HTR-8/SVneo (cell line): ENCODE measurements around the gene BHLHE41.

ENCODE experiments used
- DNase-seq: peaks from one replicate; pipeline ENCODE4 v3.0.0; 2011; ENCODE audit warnings: low spot score, mixed read lengths; ENCODE audit not compliant: insufficient read length
- FAIRE-seq: peaks from 2 replicates; lab custom pipeline; 2011; peaks lifted over from hg19 to GRCh38; lab: Jason Lieb, UNC

The BHLHE41 gene

GRCh38 chr12:26135571-26135970, 10.7 kb upstream of the BHLHE41 start:
- DNase-seq (no peak), FAIRE-seq (no peak)

DNA sequence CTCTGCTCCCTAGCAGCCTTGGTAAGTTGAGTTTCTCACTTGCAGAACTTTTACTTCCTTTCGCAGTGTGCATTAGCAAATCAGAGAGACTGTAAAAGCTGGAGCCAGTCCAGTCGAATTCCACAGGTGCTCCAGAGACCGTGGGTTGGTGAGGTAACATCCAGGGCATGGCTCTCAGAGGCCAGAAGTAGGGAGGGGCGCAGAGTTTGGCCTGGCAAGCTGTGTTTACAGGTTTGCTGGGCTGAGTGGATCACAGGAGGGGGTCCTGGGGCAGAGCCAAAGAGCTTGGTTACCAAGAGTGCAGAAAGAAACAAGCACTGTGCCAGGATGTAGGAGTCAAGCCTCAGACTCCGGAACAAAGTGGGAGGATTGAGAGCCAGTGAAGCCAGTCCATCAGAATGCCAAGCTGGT, 10.2 kb upstream of the BHLHE41 start:
- no peak for DNase-seq
- peak; percentile 23 for FAIRE-seq

GRCh38 chr12:26134540-26134939, 9.7 kb upstream of the BHLHE41 start:
- no peak for FAIRE-seq

DNA sequence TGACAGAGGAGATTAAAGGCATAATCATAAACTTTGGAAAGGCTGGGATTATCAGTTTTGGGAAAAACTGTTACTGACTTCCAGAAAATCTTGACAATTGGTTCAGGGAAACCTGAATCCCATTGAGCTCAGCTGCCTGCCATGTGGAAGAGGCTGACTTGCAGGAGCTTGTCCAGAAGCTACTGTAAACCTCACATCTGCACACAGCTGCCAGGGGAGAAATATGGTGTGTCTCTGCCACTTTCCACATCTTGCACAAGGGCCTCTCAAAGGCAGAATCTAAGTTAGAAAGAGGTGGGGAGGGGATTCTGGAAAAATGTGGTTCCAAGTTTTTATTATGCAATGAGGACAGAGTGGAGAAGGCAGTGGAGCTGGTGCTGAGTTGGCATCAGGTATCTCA, 8.7 kb upstream of the BHLHE41 start:
- DNase-seq: no peak
- no peak for FAIRE-seq

More at GRCh38 chr12:26134540-26134939, 9.7 kb upstream of the BHLHE41 start:
- no peak for DNase-seq

GRCh38 chr12:26132866-26133265, 8.0 kb upstream of the BHLHE41 start:
- FAIRE-seq: no peak
- no peak for DNase-seq

DNA sequence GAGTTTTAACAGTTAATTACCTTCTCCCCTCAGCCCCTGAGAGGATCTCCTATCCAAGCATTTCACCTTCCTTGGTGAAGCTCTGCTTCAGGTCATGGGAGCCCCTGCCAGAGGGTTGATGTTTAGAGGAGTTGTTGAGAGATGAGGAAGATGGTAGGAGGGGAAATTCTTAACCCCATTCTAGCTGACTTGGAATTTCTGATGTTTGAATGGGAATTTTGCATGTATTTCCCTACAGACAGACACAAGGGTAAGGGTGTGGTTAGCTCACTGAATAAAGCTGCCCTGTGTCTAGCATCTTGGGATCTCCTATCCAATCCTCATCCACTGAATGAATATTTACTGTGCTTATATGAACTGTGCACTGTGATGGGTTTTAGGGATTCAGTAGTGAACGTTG, 7.1 kb upstream of the BHLHE41 start:
- DNase-seq (no peak), FAIRE-seq (no peak)

DNA sequence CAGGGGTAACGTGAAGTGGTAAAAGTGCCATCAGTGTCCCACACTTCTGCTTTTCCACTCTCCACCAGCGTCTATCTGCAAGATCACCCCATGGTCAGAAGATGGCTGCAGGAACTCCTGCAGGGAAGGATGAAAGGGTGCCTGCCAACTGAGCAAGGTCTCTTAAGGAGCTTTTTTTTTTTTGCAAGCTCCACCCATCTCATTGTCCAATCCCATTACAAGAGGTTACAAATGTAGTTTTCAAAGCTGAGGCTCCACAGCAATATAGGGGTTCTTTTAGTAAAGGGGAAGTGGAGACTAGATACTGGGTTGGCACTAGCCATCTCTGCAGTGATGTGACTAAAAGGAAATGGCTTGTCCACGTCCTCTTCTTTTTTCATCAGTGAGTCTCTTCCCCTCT, 5.9 kb upstream of the BHLHE41 start:
- DNase-seq: no peak
- FAIRE-seq: no peak

DNA sequence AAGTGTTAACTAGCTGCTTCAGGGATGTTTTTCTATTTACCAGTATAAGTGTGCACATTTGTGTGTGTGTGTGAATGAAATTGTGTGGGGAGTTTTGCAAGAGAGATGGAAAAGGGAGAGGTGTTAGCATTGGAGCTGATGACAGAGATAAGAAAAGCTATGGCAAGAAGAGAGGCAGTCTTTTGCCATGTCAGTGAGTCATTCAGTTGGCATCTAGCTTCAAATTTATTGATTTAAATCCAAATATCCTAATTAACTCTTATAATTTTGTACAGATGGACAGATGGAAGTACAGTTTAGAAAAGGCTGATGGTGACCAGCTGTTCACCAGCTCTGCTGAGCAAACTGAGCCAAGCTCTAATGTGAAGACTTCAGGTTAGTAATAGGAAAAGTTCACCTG, 3.3 kb upstream of the BHLHE41 start:
- no peak for FAIRE-seq
- DNase-seq: no peak

- no peak for DNase-seq
- FAIRE-seq: no peak
These were observed 2.6 kb upstream of the BHLHE41 start for GRCh38 chr12:26127404-26127803.

DNA sequence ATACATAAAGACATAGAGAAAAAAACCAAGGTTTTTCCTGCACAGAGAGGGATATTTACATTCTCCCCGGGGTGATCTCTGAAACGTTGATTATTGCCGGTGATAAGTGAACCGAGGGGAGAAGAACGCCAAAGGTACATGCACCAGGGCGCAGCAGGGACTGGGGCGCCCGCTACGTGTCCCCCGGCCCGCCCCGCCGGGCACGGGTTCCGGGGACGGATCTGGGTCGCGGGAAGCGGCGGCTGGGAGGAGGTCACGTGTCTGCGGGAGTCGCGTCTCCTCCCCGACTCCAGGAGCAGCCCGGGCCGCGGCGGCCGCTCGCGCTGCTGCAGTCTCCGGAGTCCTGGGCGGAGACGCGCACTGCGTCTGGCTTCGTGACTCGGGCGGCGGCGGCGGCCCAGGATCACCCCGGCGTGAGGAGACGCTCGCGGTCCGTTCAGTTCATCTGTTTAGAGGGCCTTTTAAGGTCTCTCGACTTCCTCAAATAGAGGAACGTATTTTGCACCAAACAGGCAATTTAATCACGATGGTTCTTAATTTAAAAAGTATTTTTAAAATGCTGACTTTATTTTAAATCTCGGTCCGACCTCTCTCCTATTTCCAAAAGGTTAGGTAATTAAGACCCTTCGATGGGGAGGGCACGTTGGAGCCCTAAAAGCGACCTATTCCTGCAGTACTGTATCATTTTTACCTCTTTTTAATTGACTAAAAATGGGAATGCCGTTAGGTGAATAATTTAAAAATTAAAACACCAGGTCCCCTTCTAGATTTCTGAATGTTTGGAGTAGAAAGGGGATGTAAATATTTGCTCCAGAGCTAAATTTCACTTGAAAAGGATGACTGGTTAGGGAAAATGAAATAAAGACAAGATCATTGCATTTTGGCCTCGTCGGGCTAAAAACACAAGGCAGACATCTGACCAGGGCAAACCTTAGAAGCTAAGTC, 1.8 kb upstream of the BHLHE41 start:
- FAIRE-seq (peak; percentile 95), DNase-seq (peak; percentile 67)

GRCh38 chr12:26125400-26126339, 833 bp upstream of the BHLHE41 start:
- DNase-seq (peak; percentile 77), FAIRE-seq (peak; percentile 49)

DNA sequence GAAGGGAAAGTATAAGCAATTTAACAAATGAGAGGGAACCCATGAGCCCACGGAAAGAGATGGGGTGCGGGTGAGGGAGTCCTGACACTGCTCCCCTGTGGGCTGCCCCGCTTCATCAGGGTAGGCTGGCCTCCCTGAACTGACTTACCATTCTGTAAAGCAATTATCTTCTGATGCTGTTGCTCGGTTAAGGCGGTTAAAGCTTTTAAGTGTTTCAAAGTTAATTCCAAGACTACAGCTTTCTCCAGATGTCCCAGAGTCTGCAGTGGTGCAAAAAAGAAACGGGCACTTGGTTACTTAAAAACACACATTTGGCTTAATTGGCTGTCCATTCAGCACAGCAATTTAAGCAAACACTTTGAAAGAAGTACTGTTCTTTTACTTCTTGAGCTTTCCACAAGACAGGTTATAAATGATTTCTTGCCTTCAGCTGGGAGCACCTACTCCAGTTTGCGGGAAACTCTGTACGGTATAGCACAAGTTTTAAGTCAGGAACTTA, 1.3 kb downstream of the BHLHE41 start:
- no peak for DNase-seq
- FAIRE-seq: no peak

DNA sequence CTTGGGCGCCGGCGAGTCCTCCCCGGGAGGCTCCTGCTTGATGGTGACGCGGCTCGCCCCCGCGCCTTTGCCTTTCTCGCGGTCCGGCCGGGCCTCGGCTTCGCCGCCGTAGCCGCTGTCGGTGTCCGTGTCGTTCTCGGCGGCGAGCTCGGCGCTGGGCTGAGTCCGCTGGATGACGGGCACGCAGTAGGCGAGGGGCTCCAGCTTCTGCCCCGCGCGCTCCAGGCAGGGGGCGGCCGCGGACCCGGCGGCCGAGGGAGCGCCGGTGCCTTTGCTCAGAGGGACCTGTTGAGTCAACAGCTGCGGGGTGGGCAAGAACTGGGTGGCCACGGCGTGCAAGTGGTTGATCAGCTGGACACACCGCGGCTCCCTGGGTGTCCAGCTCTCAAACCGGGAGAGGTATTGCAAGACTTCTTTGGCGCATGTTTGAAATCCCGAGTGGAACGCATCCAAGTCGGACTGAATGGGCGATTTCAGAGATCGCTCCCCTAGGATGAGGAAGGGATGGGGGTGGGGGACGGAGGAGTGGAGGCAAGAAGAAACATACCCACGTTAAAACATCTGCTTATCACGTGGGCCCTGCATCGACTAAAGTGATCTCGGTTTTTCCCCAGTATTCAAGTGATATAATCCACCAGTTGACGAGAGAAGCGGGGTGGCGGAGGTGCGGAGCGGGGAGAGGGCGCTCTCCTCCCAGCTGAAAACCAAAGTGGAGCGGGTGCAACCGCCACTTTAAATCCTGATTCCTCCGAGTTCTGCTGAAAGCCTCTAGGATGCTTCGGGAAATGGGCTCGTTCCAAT, 2.0 kb downstream of the BHLHE41 start:
- FAIRE-seq (peak; percentile 72), DNase-seq (peak; percentile 41)

DNA sequence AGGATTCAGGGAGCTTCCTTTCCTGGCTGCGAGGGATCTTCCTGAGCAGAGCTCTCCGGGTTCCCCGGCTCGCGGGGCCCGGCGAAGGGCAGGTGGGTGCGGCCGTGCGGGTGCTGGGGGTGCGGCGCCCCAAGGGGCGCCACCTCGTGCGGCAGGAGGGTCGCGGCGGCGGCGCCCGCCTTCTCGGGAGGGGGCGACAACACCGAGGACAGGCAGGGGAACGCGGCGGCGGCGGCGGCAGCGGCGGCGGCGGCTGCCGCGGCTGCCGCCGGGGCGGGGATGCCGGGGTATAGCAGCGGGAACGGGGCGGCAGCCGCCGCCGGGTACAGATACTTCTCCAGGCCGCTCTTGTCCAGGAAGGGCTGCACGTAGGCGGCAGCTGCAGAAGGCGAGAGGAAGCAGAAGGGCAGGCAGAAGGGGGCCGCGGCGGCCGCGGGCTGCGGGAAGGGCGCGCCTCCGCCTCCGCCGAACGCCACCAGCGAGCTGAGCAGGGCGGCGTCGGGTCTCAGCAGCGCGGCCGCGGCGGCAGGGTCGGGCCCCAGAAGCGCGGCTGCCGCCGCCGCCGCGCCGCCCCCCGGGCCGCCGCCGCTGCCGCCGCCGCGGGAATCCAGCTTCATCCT, 2.7 kb downstream of the BHLHE41 start:
- DNase-seq: no peak

GRCh38 chr12:26121323-26122060, 3.3 kb downstream of the BHLHE41 start:
- FAIRE-seq (peak; percentile 16), DNase-seq (no peak)

More for the DNA sequence above, 2.7 kb downstream of the BHLHE41 start:
- FAIRE-seq: no peak

- FAIRE-seq (no peak), DNase-seq (no peak)
These were observed 4.1 kb downstream of the BHLHE41 start for GRCh38 chr12:26120561-26121274.

DNA sequence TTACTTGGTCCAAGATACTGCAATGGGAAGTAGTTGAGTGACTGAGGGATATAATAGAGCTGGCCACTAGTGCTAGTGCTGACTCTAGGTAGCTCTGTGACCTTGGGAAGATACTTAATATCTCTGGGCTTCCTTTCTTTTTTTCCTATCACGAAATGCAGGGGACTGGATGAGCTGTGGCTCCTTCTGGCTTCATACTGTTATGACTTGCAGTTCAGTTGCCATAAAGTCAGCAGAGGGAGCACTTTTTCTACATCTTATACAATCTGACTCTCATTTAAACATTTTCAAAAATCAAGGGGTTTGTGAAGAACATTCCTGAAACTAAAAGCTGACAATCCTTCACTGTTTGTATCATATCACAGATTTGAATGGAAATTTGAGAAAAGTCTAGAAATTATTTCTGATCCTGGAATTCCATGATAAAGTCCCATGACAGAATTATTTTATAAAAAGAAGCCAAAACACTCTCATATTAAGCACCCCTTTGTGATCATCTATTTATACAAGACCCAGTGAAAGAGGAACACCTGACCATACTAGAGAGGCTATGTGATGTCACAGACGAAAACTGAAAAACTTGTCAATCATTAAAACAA, 5.3 kb downstream of the BHLHE41 start:
- DNase-seq (no peak), FAIRE-seq (peak; percentile 67)

GRCh38 chr12:26118308-26118707, 6.5 kb downstream of the BHLHE41 start:
- no peak for FAIRE-seq

More at GRCh38 chr12:26118308-26118707, 6.5 kb downstream of the BHLHE41 start:
- no peak for DNase-seq
